Forelimb muscle (tissue), 1 donor: Measurements from ENCODE around the gene LYPD5. TPM values are rescaled to one million over a fixed set of nuclear protein-coding genes. Genes with fewer than 3 reads are reported as not detected.
"Not testable (repeated sequence)": the region's sequence is repeated elsewhere in the genome, so short reads cannot be mapped to it uniquely, and the experiment has no call there.

ENCODE experiments used
- DNase-seq: peaks from one replicate; pipeline ENCODE4 v3.0.0-alpha.2; 2013; ENCODE audit warnings: low read depth
- polyA plus RNA-seq: library from polyadenylated mRNA; unstranded; fragments of 120-200 nt; gene quantifications from one replicate; pipeline ENCODE4 v1.2.1, GENCODE V29; 2013; ENCODE audit not compliant: insufficient read length

Gene LYPD5, protein sequence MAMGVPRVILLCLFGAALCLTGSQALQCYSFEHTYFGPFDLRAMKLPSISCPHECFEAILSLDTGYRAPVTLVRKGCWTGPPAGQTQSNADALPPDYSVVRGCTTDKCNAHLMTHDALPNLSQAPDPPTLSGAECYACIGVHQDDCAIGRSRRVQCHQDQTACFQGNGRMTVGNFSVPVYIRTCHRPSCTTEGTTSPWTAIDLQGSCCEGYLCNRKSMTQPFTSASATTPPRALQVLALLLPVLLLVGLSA
- polyA plus RNA-seq = 0.34 TPM

DNA sequence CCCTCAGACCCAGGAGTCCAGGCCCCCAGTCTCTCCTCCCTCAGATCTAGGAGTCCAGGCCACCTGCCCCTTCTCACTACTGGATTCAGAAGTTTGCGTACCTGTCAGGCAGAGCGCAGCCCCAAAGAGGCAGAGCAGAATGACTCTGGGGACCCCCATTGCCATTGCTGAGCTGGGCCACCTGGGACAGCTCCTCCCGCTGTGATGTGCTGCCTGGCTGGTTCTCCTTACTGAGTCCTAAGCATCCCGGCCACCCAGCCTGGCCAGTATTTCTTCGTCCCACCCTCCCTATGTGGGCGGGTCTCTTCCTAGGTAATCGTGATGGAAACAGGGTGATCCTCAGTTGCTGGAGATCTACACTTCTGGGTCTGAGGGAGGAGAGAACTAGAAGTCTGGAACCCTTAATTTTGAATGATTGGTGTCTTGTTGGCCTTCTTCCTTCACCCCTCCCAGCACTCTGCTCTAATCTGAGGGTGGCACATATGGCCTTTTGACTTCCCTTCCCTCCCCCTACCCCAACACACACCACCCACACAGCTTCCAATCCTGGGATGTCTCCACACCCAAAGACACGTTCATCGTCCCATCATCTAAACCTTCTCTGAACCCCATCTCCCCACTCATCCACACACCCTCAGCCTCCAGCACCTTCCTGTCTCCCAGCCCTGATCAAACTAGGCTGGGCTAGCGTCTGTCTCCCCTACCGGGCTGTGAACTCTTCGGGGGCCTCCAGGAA lies at the start of gene LYPD5:
TSS of gene LYPD5 (minus strand) at position 232 of the 736 bp plus-strand sequence. CDS start at position 165, 67 bp downstream.
- no peak for DNase-seq

DNA sequence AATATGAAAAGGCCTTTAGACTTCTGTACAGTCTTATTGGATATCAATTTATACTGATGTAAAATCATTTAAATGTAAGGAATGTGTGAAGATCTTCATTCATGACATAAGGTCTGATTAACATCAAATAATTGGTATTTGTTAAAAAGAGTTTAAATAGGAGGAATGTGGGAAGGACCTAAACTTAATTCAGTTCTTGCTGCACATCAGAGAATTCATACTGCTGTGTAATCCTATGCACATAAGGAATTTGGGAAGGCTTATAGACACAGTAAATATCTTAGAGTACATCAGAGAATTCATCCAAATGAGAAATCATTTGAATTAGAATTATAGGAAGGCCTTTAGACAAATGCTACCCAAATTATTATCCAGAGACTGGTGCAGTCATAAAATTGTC lies 46.6 kb upstream of the LYPD5 start:
- DNase-seq = no peak

DNA sequence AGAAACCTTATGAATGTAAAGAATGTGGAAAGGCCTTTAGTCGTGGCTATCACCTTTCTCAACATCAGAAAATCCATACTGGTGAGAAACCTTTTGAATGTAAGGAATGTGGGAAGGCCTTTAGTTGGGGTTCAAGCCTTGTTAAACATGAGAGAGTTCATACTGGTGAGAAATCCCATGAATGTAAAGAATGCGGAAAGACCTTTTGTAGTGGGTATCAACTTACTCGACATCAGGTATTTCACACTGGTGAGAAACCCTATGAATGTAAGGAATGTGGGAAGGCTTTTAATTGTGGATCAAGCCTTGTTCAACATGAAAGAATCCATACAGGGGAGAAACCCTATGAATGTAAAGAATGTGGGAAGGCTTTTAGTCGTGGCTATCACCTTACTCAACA lies 45.6 kb upstream of the LYPD5 start:
- no peak for DNase-seq

DNA sequence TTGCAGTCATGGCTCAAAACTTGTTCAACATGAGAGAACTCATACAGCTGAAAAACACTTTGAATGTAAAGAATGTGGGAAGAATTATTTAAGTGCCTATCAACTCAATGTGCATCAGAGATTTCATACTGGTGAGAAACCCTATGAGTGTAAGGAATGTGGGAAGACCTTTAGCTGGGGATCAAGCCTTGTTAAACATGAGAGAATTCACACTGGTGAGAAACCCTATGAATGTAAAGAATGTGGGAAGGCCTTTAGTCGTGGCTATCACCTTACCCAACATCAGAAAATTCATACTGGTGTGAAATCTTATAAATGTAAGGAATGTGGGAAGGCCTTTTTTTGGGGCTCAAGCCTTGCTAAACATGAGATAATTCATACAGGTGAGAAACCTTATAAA lies 45.0 kb upstream of the LYPD5 start:
- DNase-seq = no peak

DNA sequence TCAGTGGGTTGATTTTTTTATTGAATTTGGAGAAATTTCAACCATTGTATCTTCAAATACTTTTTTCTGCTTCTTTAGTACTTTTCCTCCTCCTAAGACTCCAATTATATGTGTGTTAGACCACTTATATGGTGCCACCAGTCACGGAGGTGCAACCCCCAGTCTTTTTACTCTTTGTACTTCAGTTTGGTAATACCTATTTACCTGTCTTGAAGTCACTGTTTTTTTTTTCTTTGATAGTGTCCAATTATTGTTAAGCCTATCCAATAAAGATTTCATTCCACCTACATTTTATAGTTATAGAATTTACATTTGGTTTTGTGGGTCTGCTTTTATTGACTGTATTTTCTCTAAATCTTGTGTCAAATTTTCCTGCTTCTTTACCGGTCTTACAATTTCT lies 39.8 kb upstream of the LYPD5 start:
- no peak for DNase-seq

DNA sequence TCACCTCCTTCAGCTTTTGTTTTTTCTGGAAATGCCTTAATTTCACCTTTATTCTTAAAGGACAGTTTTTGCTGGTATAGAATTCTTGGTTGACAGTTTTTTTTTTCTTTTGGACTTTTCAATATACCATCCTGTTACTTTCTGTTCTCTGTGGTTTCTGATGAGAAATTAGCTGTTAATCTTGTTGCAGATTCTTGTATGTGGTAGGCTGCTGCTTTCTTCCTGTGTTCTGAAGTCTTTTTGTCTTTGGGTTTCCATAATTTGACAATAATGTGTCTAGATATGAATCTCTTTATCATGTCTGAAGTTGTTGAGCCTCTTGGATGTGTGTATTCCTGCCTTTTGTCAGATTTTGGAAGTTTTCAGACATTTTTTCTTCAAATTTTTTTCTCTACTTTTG lies 36.9 kb upstream of the LYPD5 start:
- no peak for DNase-seq

DNA sequence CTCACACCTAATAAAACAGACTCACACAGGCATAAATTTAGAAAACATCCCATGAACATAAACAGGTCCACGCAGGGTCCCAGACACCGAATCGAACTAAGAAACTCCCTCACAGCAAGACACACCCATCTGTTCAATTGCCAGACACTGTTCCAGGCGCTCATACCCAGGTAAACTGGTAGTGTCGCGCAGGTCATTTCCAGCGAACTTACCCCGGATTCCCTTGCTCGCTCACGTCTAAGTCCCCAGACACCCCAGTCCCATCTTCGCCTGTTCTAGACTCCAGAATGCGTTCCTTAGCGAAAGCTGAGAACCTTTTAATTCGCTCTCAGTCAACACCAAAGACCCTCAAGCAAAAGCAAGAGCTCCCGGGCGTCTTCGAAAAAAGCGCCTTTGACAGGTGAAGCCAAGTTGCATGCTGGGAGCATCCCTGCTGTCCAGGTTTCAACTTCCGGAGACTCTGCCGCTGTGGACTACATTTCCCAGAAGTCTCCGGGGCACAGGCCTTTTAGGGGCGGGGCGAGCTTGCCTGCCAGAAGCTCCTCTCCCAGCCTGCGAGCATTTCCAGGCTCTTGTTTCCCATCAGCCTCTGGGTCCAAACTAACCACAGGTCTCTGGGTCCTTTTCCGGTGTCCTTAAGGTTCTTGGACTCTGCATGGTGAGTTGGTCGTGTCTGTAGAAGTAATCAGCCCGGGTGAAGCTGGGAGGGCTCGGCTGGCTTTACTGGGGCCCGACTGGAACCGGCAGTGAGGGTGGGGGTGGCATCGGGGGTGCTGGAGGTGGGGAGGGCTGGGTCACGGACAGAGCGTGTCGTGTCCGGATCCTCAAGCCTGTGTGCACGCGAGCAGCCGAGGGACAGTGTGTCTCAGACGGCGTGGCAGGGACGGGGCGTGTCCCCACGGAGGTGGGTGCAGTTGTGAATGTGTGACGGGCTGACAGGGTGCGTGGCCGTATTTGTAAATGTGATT lies 24.8 kb upstream of the LYPD5 start, which contains the start of gene ZNF283:
TSS of gene ZNF283 (plus strand) at position 535 of the 968 bp plus-strand sequence. CDS start 6,184 bp downstream, outside the sequence.
- DNase-seq = peak; percentile 68

DNA sequence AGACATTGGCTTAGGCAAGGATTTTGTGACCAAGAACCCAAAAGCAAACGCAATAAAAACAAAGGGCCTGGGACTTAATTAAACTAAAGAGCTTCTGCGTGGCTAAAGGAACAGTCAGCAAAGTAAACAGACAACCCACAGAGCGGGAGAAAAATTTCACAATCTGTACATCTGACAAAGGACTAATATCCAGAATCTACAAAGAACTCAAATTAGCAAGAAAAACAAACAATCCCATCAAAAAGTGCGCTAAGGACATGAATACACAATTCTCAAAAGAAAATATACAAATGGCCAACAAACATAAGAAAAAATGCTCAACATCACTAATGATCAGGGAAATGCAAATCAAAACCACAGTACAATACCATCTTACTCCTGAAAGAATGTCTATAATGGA lies 22.3 kb upstream of the LYPD5 start:
- DNase-seq = not testable (repeated sequence)

DNA sequence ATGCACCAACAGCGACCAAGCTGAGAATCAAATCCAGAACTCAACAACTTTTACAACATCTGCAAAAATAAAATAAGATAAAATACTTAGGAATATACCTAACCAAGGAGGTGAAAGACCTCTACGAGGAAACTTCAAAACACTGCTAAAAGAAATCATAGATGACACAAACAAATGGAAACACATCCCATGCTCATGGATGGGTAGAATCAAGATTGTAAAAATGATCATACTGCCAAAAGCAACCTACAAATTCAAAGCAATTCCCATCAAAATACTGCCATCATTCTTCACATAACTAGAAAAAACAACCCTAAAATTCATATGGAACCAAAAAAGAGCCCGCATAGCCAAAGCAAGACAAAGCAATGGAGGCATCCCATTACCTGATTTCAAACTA lies 21.6 kb upstream of the LYPD5 start:
- not testable (repeated sequence) for DNase-seq

DNA sequence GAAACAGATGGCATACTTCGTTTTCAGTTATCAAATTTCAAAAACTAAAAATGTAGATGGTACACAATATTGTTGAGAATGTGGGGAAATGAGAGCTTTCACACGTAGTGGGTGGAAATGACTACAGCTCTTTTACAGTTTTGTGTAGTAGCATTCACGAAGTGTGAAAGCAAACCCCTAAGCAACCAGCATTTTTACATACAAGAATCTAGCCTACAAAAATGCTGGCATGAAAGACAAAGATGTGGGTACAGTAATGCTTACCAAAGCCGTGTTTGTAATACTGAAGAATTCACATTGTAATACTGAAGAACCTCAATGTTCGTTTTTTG lies 18.6 kb upstream of the LYPD5 start:
- no peak for DNase-seq

DNA sequence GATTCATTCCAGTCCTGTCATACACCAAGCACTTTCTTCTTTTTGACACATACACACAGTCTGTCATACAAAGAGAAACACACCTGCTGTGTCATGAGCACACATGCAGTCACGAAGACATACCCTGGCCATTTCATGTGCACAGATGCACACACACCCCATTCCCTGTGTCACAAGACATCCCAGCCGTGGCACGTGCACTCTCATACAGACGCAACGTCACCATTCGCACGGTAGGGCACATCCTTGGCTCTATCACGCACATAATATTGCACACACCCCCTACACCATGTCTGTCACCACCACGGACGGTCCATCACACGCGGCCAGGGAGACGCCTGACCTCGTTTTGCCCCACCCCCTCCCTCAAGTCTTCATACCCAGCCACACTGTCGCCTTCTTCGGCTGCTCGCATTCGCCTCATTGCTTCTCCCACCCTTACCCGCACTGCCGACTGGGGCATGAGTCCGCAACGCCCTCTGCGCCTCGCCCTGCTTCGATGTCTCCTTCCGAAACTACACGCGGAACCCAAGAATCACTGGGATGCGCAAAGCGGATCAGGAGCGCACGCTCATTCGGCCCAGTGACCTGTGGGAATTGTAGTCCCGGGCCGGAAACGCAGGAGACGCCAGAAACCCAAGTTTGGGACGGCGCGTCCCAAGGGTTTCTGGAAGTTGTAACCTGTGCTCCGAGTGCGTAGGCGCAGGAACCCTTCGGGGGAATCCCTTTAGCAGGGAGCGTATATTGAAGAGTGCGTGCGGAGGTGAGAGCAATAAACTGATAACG lies 18.0 kb upstream of the LYPD5 start:
- DNase-seq = no peak

DNA sequence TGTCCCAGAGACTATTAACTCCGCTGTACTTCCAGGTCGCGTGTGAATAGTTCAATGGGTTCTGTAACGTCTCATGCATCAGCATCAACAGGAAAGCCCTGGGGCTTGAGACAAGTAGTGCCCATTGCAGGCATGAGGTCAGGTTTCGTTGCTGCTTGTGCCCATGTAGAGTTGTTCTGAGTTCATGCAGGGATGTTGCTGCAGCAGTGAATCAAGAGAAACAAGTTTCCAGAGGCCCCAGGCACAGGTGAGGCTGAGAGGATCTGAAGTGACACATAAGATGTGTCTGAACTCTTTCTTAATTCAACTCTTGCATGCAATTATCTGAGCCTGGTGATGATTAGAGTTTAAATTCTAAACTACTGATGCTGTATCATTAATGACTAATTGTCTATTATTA lies 16.3 kb upstream of the LYPD5 start:
- no peak for DNase-seq

DNA sequence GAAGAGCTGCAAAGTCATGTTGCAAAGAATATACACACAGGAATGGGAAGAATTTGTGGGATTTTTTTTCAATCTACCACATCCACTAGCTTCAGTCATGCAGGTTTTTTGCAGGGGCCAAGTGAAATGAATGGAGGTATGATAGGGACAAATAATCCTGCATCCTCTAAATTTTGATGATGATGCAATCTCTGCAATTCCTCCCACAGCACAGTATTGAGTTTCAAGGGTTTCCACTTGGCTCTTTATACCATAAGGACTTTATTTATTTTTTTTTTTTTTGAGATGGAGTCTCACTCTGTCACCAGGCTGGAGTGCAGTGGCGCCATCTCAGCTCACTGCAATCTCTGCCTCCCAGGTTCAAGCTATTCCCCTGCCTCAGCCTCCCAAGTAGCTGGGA lies 15.2 kb upstream of the LYPD5 start:
- not testable (repeated sequence) for DNase-seq

DNA sequence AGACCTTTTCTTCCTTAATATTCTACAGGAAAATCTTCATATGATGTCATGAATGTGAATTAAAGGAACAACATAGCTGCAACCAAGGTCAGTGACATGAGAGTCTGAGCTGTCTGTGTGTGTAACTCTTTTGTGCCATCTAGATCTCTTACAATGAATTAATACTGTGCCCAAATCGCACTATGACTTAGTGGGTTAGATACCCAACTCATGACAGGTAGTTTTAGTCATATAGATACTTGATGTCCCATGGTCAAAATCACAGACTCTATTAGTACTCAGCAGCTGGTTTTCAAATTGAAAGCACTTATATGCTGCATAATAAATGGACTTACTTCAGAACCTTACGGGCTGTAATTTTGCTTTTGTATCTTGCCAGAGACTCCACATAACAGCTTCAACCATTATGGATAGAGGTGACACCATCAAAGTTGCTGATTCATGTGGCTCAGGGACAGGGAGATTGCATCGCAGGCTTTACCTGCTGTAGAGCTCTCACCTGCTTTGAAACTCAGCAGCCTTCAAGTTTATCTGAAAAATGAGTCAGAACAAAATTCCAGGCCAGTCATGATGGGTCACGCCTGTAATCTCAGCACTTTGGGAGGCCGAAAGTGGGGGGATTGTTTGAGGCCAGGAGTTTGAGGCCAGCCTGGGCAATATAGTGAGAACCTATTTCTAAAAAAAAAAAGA lies 12.6 kb upstream of the LYPD5 start:
- no peak for DNase-seq

DNA sequence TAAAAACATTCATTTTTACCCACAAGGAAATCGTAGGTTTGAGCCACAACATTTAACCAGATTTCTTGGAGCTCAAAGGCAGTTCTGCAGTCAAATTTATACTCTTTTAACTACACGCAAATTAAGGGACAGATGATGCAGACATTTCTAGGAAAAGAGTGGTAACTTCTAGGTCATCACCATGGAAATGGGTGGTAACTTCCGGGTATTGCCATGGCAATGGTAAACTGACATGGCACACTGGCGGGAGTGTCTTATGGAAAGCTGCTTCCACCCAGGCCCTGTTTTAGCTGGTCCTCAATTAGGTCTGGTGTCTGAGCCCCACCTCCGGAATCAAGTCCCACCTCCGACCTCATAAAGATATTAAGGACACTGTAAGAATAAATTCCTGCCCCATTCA lies 10.4 kb upstream of the LYPD5 start:
- no peak for DNase-seq

DNA sequence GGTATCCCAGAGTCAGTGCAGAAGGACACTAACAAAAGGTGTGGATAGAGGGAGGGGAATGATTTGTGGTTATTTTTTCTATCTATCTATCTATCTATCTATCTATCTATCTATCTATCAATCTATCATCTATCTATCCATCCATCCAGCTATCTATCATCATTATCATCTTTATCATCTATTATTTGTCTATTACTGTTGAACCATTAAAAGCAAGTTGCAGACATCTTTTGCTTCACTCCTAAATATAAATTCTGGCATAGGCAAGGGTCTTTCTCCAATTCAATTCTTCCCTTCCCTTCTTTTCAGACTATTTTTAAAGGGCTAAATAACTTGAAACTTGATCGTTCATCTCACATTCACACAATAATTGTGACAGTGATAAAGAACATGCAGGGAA lies 10.0 kb upstream of the LYPD5 start:
- DNase-seq = no peak

DNA sequence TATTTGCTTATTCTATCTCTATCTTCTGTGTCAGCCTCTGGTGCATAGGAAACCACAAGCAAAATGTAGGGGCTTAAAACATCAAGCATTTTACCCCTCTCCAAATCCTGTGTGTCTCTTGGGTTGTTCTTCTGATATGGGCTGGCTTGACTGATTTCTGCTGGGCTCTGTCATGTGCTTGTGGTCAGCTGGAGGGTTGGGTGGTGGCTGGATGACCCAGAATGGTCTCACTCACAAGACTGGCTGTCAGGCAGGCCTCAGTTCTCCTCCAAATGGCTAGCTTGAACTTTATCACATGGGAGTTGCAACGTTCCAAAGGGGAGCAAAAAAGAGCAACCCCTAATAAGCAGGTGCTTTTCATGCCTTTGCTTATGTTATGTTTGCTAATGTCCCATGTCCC lies 9.6 kb upstream of the LYPD5 start:
- no peak for DNase-seq

DNA sequence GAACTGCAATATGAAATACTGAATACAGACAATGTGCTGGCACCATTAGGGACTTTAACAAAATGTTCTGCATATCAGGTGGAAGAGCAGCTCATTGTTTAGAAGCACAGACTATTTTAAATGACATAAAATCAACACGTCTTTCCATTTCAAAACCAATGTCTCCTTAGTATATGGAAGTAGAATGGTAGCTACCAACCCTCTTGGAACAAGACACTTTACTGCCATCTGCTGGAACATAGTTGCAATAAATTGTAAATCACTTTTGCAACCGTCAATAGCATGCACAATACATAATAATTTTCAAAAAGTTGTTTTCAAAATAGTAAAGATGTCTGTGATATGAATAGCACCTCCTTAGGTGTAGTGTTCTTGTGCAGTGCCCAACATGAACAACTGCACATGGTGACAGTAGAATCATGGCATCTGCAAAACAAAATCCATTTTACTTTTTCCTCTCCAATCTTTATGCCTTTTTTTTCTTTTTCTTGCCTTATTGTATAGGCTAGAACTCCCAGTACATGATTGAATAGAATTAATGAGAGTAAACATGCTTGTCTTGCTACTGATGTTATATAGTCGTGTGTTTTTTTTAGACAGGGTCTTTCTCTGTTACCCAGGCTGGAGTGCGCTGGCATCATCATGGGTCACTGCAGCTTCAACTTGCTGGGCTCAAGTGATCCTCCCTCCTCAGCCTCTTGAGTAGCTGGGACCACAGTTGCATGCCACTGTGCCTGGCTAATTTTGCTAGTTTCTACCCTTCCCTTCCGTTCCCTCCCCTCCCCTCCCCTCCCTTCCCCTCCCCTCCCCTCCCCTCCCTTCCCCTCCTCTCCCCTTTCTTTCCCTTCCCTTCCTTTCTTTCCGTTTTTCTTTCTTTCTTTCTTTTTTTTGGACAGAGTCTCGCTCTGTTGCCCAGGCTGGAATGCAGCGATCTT lies 7.8 kb upstream of the LYPD5 start:
- DNase-seq = peak; percentile 16

DNA sequence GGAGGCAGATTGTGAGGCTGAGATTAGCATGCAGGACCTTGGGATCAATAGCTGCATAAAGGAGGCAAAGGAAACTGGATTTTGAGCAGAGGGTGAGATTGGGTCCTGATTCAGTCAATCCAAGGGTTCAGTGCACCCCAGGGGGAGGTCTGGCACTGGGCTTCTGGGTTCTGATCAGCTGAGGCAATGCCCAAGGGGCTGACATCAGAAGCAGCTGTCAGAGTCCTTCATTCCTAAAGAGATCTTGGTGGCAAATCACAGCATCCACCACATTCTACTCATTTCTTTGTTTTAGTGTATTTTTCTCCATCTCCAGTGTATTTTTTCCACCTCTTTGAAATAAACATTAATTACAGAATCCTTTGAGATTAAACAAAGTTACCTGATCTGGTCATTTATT lies 5.4 kb upstream of the LYPD5 start:
- no peak for DNase-seq

DNA sequence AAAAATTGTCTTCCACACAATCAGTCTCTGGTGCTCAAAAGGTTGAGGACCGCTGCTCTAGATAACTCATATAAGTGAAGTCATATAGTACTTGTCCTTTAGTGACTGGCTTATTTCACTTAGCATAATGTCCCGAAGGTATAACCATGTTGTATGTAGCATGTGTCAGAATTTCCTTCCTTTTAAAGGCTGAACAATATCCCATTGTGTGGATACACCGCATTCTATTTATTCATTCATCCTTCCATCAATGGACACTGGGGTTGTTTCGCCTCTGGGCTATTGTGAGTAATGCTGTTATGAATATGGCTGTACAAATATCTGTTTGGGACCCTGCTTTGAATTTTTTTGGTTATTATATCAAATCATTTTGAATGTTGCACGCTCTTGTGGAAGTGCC lies 4.6 kb upstream of the LYPD5 start:
- no peak for DNase-seq
